HG03460 (cell line): ENCODE data around the gene FBXL16.

ENCODE experiments used
- ATAC-seq: cut with Tn5 transposase; IDR thresholded peaks from one replicate; pipeline ENCODE4 v1.9.1; 2021; ENCODE audit not compliant: unreplicated experiment

FBXL16 gene

DNA sequence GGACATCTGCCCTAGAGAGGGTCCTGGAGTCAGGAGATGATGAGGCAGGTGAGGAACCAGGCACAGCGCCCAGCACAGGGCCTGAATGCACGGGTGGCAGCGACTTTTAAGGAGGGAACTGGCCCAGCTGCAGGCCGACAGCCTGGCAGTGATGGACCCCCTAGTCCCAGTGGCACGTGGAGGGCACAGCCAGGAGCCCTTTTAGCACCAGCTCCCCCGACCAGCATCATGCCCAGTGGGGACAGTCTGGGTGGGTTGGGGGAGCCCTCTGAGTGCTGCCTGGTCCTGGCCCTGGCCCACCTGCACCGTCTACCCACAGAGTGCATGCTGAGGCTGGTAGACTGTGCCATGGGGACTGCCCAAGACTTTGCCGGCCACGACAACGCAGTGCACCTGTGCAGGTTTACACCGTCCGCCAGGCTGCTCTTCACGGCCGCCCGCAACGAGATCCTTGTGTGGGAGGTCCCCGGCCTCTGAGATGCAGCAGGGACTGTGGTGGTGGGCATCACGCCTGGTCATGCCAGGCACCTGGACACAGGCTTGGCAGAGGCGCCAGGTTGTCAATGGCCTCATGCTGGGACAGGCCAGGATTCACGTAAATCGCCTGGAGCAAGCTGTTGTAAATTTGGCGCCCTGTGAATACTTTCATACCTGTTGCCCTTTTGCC is 38.4 kb downstream of the FBXL16 start:
- ATAC-seq, result no peak

DNA sequence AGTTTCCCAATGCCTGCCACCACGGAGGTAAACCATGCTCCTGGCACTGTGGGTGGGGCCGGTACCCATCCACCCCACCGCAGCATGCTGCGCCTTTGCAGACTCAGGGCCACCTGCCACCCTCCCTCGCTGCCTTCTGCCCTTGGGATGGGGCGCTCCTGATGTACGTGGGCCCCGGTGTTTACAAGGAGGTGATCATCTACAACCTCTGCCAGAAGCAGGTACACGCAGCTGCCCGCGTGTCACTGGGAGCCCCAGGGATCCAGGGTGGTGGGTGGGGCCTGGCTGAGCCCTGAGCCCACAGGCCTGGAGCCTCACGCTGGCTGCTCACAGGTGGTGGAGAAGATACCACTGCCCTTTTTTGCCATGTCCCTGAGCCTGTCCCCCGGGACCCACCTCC is 39.0 kb downstream of the FBXL16 start:
- ATAC-seq, result no peak

DNA sequence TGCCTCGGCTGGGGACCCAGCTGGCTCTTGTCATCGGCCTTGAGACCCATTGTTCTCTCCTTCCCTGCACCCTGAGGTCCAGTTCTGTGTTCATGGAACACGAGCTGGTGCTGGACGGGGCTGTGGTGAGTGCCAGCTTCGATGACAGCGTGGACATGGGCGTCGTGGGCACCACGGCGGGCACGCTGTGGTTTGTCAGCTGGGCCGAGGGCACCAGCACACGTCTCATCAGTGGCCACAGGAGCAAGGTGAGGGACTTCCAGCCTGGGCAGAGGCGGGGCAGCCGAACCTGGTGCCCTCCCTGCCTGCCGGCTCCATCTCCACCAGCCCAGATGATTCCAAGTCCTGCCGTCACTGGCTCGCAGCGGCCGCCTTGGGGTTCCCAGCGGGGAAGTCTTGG is 43.0 kb downstream of the FBXL16 start:
- ATAC-seq, result no peak

DNA sequence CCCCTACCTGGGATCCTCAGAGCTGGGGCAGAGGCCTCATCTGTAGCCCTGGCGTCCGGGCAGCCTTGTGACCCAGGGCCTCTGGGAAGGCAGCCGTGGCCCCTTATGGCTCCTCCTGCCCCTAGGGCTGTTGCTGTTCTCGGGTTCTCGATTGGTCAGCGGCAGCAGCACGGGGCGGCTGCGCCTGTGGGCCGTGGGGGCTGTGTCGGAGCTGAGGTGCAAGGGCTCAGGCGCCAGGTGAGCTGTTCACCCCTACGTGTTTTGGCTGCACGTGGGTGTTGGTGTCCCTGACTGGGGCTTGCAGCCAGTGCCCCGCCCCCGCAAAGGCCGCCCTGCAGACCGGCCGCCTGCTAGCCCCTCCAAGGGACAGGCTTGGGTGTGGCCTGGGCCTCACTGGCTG is 43.5 kb downstream of the FBXL16 start:
- ATAC-seq, result no peak

DNA sequence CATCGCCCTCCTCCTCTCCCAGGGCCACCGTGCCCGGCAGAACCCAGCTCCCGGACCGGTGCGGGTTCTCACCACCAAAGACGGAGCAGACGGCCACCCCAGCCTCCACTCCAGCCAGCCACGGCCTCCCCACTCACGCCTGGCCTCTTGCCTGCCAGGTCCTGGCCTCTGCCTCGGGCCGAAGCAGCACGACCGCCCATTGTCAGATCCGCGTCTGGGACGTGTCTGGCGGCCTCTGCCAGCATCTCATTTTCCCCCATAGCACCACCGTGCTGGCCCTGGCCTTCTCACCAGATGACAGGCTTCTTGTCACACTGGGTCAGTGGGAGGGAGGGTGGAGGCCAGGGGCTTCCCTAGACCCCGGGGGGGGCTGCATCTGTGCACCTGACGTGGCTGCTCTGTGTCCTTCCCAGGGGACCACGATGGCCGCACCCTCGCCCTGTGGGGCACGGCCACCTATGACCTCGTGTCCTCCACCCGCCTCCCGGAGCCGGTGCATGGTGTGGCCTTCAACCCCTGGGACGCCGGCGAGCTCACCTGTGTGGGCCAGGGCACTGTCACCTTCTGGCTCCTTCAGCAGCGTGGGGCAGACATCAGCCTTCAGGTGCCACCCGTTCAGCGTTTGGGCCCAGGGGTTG is 44.3 kb downstream of the FBXL16 start:
- ATAC-seq, result no peak

DNA sequence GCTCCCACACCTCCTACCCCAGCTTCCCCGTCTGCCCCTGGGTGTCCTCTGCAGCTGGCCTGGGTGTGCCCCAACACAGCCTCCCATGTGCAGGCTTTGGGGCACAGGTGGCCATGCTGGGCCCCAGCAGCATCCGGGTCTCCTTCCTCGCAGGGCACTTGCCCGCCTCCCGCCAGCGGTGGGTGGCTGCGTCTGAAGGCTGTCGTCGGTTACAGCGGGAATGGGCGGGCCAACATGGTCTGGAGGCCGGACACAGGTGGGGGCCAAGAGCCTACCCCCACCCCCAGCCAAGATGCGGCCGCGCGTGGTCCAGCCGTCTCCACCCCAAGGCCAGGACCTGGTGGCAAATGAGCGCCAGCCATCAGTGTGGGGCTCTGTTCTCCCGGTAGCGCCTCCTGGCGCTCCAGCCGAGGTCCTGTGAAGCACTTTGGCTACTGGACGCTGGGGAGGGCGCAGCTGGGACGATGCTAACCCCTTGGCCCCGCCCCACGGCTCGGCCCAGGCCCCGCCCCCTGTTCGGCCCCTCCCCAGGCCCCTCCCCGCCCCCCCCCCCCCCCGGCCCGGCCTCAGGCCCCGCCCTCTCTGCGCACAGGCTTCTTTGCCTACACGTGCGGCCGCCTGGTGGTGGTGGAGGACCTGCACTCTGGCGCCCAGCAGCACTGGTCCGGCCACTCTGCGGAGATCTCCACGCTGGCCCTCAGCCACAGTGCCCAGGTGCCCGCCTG is 45.0 kb downstream of the FBXL16 start:
- peak; percentile 54 for ATAC-seq

DNA sequence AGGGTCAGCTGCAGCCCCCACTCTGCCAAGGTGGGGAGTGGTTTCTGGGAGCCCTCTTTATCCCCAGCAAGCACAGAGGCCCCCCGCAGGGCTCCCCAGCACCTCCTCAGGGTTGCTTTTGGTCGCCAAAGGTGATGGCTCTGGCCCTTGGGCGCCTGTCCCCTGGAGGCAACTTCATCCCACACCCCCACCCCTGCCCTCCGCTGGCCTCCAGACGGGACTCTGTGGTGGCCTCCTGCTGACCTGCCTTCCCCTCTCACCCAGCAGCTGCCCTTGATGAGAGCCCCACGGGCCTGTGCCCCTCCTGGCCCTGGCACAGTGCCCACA is 45.5 kb downstream of the FBXL16 start:
- ATAC-seq, result no peak

DNA sequence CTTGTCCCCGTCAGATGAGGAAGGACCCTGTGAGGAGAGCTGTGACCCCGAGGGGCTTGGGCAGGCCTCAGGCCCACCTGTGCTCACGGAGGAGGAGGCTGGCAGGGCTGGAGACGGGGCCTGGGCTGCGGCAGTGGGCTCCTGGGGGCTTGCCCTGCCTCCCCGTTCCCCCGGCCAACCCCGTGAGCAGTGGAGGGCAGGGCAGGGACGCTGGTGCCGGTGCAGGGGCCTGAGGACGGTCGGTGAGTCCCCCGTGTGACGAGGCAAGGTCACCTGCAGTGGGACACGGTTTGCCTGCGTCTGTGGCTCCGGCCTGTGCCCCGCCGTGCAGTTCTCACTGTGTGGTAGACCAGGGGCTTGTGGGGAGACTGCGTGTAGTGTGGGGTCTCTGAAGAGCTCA is 46.0 kb downstream of the FBXL16 start:
- ATAC-seq, result no peak

DNA sequence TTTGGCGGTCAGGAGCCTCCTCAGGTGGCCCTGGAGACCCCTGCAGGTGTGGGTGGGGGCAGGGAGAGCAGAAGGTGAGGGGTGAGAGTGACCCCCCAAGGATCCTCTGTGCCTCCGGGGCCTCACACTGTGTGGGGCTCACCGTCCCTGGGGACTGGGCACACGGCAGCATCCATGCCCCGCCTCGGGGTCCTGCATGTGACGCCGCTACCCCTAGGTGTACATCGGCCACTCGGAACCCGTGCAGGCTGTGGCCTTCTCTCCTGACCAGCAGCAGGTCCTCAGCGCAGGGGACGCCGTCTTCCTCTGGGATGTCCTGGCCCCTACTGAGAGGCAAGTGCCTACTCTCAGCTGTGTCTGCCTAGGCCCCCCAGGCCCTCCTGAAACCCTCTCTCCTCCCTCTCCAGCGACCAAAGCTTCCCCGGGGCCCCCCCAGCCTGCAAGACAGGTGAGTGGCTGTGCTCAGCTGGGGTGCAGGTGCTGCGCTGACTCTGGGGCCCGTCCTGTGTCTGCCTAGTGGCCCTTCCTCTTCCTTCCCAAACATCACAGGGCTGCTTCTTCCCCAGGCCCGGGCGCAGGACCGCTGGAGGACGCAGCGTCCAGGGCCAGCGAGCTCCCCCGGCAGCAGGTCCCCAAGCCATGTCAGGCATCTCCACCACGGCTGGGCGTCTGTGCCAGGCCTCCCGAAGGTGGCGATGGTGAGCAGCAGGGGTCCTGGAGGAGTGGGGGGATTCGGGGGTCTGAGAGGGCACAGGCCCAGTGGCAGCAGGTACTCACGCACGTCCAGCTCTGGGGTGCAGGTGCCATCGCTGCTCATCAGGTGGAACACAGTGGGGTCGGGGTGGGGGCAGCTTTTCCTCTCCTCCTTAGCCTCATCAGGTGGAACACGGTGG is 46.7 kb downstream of the FBXL16 start:
- ATAC-seq, result no peak

DNA sequence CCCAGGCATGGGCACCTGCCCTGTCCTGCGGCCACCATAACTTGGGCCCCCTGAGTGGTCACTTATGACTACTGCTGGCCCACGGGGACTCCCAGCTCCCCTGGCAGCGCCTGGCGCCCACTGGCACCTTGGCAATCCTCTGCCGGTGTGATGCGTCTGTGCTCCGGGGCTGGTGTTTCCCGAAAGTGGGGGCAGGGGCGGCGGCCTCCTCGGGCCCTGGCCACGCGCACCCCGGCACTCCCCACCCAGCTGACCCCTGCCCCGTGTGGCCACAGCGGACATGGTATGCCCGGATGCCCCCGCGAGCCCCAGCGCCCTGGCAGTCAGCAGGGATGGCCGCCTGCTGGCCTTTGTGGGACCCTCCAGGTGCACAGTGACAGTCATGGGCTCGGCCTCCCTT is 48.1 kb downstream of the FBXL16 start:
- no peak for ATAC-seq

DNA sequence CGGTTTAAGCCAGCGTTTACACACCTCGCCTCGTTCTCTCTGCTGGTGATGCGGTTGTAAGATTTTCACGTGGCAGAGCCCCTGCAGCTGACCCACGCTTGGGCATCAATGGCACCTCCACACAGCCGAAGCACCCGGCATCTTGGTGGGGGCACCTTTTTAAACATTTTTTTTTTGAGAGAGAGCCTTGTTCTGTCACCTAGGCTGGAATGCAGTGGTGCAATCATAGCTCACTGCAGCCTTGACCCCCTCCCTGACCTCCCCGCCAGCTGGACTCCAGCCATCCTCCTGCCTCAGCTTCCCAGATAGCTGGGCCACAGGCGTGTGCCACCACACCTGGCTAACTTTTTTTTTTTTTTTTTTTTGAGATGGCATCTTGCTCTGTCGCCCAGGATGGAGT is 51.6 kb downstream of the FBXL16 start:
- ATAC-seq, result no peak

DNA sequence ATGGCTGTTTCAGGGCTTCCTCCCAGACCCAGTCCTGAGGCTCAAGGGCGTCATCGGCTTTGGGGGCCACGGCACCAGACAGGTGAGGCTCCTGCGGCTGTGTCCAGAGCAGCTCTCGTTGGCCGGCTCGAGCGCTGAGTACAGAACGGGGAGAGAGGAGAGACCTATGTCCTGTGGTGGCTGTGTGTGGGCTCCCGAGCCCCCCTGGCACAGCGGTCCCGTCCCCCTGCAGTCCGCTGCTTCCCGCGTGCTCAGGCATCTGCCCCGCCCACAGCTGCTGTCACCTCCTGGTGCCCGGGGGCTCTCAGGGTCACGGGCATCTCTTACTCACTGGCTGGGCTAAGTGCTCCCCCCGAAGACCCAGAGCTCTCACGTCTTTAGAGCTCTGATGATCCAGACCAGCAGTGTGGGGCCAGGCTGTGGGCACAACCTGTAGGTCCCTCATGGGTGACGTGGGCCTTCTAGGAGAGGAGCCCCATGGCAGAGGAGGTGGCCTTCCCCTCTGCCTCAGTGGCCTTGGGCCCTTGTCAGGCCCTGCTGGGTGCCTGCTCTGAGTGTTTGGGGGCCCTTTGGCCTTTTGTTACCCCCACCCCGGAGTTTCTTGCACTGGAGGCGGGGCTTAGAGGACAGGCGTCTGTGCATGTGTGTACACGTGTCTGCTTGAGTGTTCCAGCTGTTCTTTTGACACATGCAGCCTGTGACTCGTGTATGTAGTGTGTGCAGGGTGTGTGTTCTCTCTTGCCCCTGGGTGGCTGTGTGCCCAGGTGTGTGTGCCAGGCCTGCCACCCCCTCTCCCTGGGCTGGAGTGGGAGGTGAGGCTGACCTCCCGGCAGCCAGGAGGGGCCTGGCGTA is 52.9 kb downstream of the FBXL16 start:
- no peak for ATAC-seq

DNA sequence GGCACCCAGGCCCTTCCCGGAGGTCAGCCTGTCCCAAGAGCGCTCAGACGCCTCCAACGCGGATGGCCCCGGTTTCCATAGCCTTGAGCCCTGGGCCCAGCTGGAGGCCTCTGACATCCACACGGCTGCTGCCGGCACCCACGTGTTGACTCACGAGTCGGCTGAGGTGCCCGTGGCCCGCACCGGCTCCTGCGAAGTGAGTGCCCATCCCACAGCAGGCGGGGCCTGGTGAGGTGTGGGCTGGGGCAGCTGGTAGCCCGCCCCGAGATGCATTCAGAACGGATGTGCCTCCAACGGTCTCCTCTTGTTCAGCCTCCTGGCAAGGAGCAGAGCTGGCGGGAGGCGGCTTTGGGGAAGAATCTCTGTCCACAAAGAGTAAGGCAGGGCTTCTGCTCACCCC is 53.8 kb downstream of the FBXL16 start:
- no peak for ATAC-seq

DNA sequence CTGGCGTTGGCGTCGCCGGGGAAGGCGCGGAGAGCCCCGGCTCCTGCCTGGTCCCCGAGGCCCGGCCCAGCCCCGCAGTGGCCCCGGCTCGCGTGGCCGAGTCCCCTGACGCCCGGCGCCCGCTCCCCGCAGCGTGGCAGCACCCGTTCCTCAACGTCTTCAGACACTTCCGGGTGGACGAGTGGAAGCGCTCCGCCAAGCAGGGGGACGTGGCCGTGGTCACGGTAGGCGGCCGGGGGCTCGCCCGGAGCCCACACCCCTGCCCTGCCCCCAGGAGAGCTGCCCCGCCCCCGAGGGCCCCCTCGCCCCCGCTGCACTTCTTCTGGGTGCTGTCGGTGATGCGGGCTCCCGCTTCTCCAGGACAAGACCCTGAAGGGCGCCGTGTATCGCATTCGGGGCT is 56.0 kb downstream of the FBXL16 start:
- peak; percentile 20 for ATAC-seq

DNA sequence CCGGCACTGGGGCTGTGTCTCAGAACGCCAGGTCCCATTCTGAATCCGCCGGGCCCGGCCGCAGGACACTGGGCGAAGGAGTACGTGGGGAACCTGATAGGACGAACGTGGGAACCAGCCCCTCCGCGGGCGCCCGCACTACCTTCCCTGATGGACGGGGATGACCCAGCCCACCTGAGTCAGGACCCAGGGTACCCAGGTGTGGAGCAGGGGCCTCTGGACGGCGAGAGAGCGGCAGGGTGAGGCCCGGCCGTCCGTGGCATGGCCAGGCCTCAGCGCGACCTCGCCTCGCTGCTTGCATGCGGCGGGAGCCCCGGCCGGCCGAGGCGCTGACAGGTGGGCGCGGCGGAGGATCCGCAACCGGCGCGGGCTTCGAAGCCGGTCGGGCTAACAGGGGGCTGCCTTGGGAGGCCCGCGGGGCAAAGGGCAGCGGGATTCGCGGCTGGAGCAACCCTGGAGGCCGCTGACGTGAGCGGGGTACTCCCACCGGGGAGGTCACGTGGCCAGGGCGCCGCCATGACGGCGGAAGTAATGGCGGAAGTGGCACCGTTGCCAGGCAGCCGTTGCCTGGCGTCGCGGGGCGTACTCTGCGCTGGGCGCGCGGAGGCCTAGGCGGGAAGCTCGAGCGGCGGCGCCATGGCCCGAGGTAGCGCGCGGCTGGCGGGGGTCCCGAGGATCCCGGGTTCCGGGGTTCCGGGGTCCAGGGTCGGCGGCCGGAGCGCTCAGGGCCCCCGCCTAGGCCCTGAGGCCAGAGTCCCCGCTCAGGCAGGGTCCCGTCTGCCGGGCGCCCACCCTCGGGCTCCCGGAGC is 56.6 kb downstream of the FBXL16 start, which contains the start of gene WDR90:
TSS of gene WDR90 (plus strand) at position 585 of the 809 bp plus-strand sequence. CDS start at position 637, 52 bp downstream.
- ATAC-seq, result peak; percentile 82

DNA sequence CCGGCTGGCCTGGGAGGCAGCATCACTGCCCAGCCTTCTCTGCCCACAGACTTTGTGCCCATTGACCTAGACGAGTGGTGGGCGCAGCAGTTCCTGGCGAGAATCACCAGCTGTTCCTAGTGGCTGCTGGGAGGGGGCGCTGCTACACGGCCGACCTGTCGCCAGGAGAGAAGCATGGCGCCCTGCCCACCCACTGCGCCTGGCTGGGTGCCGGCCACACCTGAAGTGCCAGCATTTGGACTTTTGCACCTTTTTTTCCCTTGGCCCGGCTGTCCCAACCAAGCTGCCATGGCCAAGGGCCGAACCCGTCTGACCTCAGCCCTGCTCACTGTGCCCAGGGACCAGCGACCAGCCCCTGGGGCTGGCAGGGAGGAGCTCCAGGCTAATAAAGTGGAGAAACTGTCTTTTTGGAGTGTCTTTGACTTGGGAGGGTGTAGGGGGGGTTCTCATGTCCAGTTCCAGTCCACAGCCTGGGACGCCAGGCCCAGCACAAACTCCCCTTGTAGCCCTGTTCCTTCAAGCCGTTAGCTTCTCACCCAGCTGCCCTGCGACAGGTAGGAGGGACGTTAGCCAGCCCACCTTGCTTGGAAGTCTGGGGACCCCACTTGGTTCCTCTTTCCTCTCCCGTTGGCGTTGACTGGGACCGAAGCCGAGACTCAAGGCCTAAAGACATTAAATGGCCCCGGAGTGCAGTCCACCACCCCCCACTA is 57.4 kb downstream of the FBXL16 start:
- ATAC-seq, result no peak

DNA sequence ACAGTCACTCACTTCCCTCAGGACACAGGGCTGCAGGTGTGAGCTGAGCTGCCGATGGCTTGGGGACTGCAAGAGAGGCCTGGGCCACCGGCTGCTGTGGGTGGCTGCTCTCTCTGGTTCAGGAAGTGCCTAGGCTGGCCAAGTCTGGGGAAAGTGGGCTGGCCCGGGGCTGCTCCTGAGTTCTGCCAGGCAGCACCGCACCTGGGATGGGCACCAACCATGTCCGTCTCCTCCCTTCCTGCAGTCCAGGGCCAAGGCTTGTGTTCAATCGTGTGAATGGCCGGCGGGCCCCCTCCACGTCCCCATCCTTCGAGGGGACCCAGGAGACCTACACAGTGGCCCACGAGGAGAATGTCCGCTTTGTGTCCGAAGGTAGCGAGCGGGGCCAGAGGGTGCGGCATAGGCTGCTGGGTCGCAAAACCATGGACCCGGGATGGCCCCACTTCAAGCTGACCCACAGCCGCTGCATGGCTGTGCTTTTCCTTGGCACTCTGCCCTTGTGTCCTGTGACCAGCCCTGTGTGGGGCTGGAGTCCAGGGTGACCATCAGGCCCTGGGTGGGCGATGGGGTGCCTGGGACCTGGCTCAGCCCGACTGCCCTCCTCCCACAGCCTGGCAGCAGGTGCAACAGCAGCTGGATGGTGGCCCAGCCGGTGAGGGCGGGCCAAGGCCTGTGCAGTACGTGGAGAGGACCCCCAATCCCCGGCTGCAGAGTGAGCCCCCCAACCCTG is 58.3 kb downstream of the FBXL16 start:
- no peak for ATAC-seq

DNA sequence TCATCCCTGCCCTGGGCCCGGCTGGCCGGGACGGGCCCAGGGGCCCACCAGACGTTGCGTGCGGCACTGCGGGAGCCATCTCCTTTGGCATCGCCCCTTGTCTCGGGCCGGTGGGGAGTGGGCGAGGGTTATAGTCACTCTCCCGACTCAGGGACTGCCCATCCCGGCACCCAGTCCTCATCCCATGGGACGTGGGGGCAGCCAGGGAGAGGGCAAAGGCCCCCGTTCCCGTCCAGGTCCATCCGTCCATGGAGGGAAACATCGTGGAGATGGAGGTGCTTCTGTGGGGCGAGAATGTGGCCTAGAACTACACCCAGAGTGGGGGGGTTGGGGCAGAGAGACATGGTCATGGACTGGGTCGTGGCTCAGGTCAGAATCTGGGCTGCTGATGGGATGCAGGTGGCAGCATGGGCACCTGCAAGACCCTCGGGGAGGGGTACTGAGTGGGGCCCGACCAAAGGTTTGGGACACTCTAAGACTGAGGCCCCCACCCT is 58.9 kb downstream of the FBXL16 start:
- ATAC-seq, result no peak
